Heart left ventricle (tissue), 16 donors: Measurements from ENCODE around the gene LNPK. TPM values are rescaled to one million over a fixed set of nuclear protein-coding genes. Genes with fewer than 3 reads are reported as not detected.

ENCODE experiments used
- ATAC-seq, 4 donors: fragments of 200-7000 bp; cut with Tn5 transposase; one replicate each; pipeline ENCODE4 v1.9.1; 2020 to 2022; ENCODE audit warnings: moderate library complexity in 4 of 4, mild to moderate bottlenecking in 3 of 4, moderate number of reproducible peaks in 1 of 4
- DNase-seq, 5 donors: peaks; one replicate each; pipeline ENCODE4 v3.0.0-alpha.2; 2020
- H3K27ac ChIP-seq, 12 donors: fragments of 200-600 bp; sonication (generic) in 4 of 12; one replicate each; pipeline versions ENCODE4 v1.5.0 to v1.8.0; 2016 to 2022; ENCODE audit warnings: mild to moderate bottlenecking in 2 of 12
- H3K27me3 ChIP-seq, 9 donors: fragments of 200-600 bp; sonication (generic) in 2 of 9; one replicate each; pipeline versions ENCODE4 v1.5.1 to v1.8.0; 2016 to 2022; ENCODE audit warnings: mild to moderate bottlenecking in 3 of 9
- H3K36me3 ChIP-seq, 9 donors: fragments of 200-600 bp; sonication (generic) in 2 of 9; one replicate each; pipeline versions ENCODE4 v1.5.0 to v1.8.0; 2018 to 2022; ENCODE audit warnings: mild to moderate bottlenecking in 2 of 9
- H3K4me1 ChIP-seq, 12 donors: fragments of 200-600 bp; sonication (generic) in 4 of 12; one replicate each; pipeline versions ENCODE4 v1.5.0 to v1.8.0; 2016 to 2022; ENCODE audit warnings: mild to moderate bottlenecking in 3 of 12
- H3K4me3 ChIP-seq, 12 donors: fragments of 200-600 bp; sonication (generic) in 4 of 12; one replicate each; pipeline versions ENCODE4 v1.5.0 to v1.8.0; 2017 to 2022; ENCODE audit warnings: mild to moderate bottlenecking in 9 of 12, moderate library complexity in 4 of 12
- H3K9me3 ChIP-seq, 12 donors: fragments of 200-600 bp; sonication (generic) in 4 of 12; one replicate each; pipeline versions ENCODE4 v1.5.0 to v1.8.0; 2016 to 2022; ENCODE audit warnings: mild to moderate bottlenecking in 1 of 12
- POLR2A ChIP-seq, 2 donors: fragments of 450-650 bp; IDR thresholded peaks; one replicate each; pipeline ENCODE4 v1.6.1; 2017; ENCODE audit warnings: antibody characterized with exemption in 2 of 2, mild to moderate bottlenecking in 2 of 2, moderate library complexity in 2 of 2
- WGBS, 4 donors: extraction: QIAGEN DNeasy Blood & Tissue Kit in 2 of 4; methylation state at CpG; one replicate each; pipeline versions ENCODE4 v1.1.5 to v1.1.7; 2013 to 2018; 5-methylcytosine and 5-hydroxymethylcytosine counted together
- intact Hi-C, 10 donors: fragments of 100-400 bp; cut with DNase I; formaldehyde crosslinking; loops; one replicate each; pipeline versions ENCODE4 v1.11.1 to v1.14.2; 2022
- polyA plus RNA-seq, 2 donors: library from polyadenylated mRNA; stranded (reverse); fragments of 200-250 nt; gene quantifications; one replicate each; pipeline ENCODE4 v1.2.3, GENCODE V29; 2013
- total RNA-seq, 9 donors: library from RNA; depleted of rRNA in 2 of 9; stranded (reverse); fragments of >200 nt in 2 of 9; fragmentation: NEBNext Ultra II Directional in 3 of 9; extraction: Animal tissue kit (Norgen Biotek cat#: 25700) in 3 of 9; gene quantifications; one replicate each; pipeline versions ENCODE4 v1.1.0 to v1.2.4, GENCODE V29; 2016 to 2023
- TF ChIP-seq, protein P1 (sequence below), 12 donors: fragments of 200-600 bp; sonication (generic) in 4 of 12; IDR thresholded peaks; one replicate each; pipeline versions ENCODE4 v1.5.0 to v1.8.0; 2018 to 2022; ENCODE audit warnings: antibody characterized with exemption in 12 of 12, mild to moderate bottlenecking in 5 of 12
- donor health status: ischemic (EF 13 %, LVEDD 7.1; RV severe dilation, severe dysfunction).
- donor health status: healthy with polysubstance abuse.
- donor health status: DM: no; HTN: yes; CAD: no.
- donor health status: DM: no; HTN: no; CAD: no.
- donor health status: ischemic (EF 25% LVEDD 6.9; RV normal size, moderate dysfunction).
- donor health status: ischemic (EF 25% LVEDD 5.7; RV mildly dilated, moderate dysfunction).
- donor health status: healthy.
- donor health status: DM: yes; HTN: yes; CAD: no.
- donor health status: ischemic (EF 35%, LVEDD 5.7; RV mildly dilated, moderate dysfunction).
- donor health status: nonischemic (EF 11% LVEDD 7.7; RV severe dilation, severe dysfunction).
- donor health status: DM: yes; HTN: yes; CAD: no.
- donor health status: PGD.
- donor health status: ischemic (EF 29% LVEDD 5.4; RV normal size, mild dysfunction).
- donor health status: nonischemic (EF 23%, LVEDD 6.1; RV moderate dilation, normal function).

LNPK gene
- total and polyA plus RNA-seq, 11 donors: 5.0 to 45.6 (median 32.9) TPM

DNA sequence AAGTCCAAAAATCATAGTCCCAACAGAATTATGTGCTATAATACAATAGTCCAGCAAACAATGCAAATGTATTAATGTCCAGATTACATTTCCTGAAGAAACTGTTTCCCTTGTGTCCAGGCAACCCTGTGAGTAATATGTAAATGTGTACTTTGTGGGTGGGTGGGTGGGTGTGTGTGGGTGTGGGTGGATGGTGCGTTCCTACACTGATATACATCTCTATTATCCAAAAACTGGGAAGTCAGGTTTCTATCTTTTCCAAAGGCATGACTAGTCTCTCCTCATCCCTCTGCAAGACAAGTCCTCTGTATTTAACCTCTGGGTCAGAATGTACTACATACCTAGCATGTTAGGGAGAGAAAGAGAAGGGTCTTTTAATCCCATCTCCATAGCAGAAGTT is 71.6 kb downstream of the LNPK start:
- H3K4me3 ChIP-seq: no peak overlapping the region
- ATAC-seq (peak in 1 of 4 donors; percentile 38), DNase-seq (no peak)
- H3K27ac ChIP-seq: no peak overlapping the region
- peaks cover 0 to 8% (median 0%) of the 10 kb centered on the region in 12 donors for H3K4me1 ChIP-seq
- no peaks in the 10 kb centered on the region for H3K27me3 ChIP-seq
- peaks cover 0 to 51% (median 11%) of the 10 kb centered on the region in 9 donors for H3K36me3 ChIP-seq
- intact Hi-C loops: no loop called here
- no peaks in the 10 kb centered on the region for H3K9me3 ChIP-seq
- WGBS, 4 donors: 54 to 69% (median 67%) methylated on average over 1 of the region's 1 CpG
- TF ChIP-seq, protein P1, sequence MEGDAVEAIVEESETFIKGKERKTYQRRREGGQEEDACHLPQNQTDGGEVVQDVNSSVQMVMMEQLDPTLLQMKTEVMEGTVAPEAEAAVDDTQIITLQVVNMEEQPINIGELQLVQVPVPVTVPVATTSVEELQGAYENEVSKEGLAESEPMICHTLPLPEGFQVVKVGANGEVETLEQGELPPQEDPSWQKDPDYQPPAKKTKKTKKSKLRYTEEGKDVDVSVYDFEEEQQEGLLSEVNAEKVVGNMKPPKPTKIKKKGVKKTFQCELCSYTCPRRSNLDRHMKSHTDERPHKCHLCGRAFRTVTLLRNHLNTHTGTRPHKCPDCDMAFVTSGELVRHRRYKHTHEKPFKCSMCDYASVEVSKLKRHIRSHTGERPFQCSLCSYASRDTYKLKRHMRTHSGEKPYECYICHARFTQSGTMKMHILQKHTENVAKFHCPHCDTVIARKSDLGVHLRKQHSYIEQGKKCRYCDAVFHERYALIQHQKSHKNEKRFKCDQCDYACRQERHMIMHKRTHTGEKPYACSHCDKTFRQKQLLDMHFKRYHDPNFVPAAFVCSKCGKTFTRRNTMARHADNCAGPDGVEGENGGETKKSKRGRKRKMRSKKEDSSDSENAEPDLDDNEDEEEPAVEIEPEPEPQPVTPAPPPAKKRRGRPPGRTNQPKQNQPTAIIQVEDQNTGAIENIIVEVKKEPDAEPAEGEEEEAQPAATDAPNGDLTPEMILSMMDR (IDR thresholded peaks at IDR 0.05): no peak
- no peak for TF ChIP-seq POLR2A (IDR thresholded peaks at IDR 0.05)

DNA sequence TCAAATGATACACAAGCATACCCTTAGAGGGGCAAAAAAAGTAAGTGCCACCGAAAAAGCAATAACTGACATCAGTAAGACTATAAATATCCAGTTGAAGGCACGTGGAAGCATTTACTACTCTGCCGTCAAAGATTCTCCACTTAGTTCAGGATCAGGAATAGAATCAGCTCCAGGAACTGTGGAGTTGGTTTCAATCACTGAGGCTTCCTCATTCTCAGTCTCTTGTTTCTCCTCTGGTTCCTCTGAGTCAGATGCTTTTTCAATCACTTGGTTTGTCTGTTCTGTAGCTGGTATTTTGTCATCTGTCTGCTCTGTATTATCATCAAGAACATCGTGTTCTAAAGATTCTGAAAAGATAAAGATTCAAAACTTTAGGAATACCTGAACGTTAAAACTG is 72.2 kb downstream of the LNPK start:
- no peak overlapping the region for H3K4me3 ChIP-seq
- H3K27ac ChIP-seq: peak overlapping the region in 6 of 12 donors; percentile 0 to 27 (median 14)
- DNase-seq (no peak), ATAC-seq (peak in 3 of 4 donors; percentile 73 to 87 (median 81))
- TF ChIP-seq POLR2A (IDR thresholded peaks at IDR 0.05): no peak
- TF ChIP-seq, protein P1 (IDR thresholded peaks at IDR 0.05): no peak
- no peaks in the 10 kb centered on the region for H3K9me3 ChIP-seq
- no peaks in the 10 kb centered on the region for H3K27me3 ChIP-seq
- intact Hi-C loops: no loop called here
- H3K4me1 ChIP-seq: peaks cover 0 to 8% (median 0%) of the 10 kb centered on the region in 12 donors
- 41 to 59% (median 48%) methylated on average over 5 of the region's 5 CpGs for WGBS, 4 donors
- H3K36me3 ChIP-seq: peaks cover 0 to 44% (median 5%) of the 10 kb centered on the region in 9 donors

DNA sequence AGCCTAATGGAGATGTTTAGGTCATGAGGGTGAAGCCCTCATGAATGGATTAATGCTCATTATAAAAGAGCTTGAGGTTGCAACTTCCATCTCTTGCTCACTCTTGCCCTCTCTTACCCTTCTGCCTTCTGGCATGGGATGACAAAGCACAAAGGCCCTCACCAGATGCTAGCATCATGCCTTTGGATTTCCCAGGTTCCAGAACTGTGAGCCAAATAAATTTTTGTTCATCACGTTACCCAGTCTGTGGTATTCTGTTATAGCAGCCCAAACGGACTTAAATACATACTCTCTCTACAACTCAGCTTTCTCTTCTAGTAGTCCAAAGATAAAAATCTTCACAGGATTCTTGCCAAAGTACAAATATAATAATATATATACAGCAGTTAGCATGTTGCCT is 75.8 kb downstream of the LNPK start:
- Histone ChIP-seq H3K27ac (no peak overlapping the region), H3K9me3 (peaks cover 0 to 25% (median 0%) of the 10 kb centered on the region in 12 donors), H3K27me3 (no peaks in the 10 kb centered on the region), H3K4me1 (peaks cover 0 to 8% (median 0%) of the 10 kb centered on the region in 12 donors), H3K4me3 (no peak overlapping the region), H3K36me3 (peaks cover 0 to 25% (median 0%) of the 10 kb centered on the region in 9 donors)
- intact Hi-C loops: no loop called here
- no peak for ATAC-seq
- TF ChIP-seq, protein P1 (IDR thresholded peaks at IDR 0.05): no peak
- TF ChIP-seq POLR2A (IDR thresholded peaks at IDR 0.05): no peak
- DNase-seq: no peak
- 93 to 98% (median 96%) methylated on average over 2 of the region's 2 CpGs for WGBS, 4 donors

DNA sequence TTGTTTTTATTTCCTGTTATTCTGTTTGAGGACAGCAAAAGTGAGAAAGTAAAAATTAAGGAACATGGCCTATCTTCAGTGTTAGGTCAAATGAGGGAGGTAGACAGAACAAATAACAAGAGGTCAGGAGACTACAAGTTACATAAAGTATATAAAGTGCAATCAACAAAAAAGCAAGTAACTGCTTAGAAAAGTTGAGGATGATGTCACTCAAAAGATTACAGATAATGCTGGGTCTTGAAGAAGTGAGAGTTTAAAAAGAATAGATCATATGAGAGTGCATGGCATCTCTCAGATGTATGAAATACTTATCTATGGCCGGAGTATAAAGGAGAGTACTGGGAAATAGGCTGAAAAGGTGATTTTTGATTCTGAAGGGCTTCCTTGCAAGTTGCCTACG is 79.9 kb downstream of the LNPK start:
- ATAC-seq (no peak), DNase-seq (no peak)
- H3K4me3 ChIP-seq: no peak overlapping the region
- no peak overlapping the region for H3K27ac ChIP-seq
- H3K36me3 ChIP-seq: peaks cover 0 to 13% (median 0%) of the 10 kb centered on the region in 9 donors
- no peaks in the 10 kb centered on the region for H3K4me1 ChIP-seq
- no peaks in the 10 kb centered on the region for H3K27me3 ChIP-seq
- intact Hi-C loops: no loop called here
- no peak for TF ChIP-seq POLR2A (IDR thresholded peaks at IDR 0.05)
- TF ChIP-seq, protein P1 (IDR thresholded peaks at IDR 0.05): no peak
- 95 to 98% (median 96%) methylated on average over 2 of the region's 2 CpGs for WGBS, 4 donors
- H3K9me3 ChIP-seq: peaks cover 0 to 25% (median 0%) of the 10 kb centered on the region in 12 donors
